Measurements from ENCODE around the gene CLCN7.

- no peak for TF ChIP-seq CTCF (IDR thresholded peaks at IDR 0.05)
- TF ChIP-seq FOSL2 (IDR thresholded peaks at IDR 0.05; ENCODE audit: borderline replicate concordance, low read depth): no peak
- no peak for TF ChIP-seq PBX3 (IDR thresholded peaks at IDR 0.05)
- no peak for TF ChIP-seq YY1 (IDR thresholded peaks at IDR 0.05; ENCODE audit: low read depth)
- no peak for TF ChIP-seq REST (IDR thresholded peaks at IDR 0.05; ENCODE audit: low read depth, low read length)
Measured at GRCh38 chr16:1425616-1426370, 49.0 kb downstream of the CLCN7 start.

Measured in SK-N-SH (cell line).